GM18499 (cell line): ENCODE measurements around the gene GRIK4.

ENCODE experiments used
- ATAC-seq: cut with Tn5 transposase; IDR thresholded peaks from one replicate; pipeline ENCODE4 v1.9.1; 2021; ENCODE audit warnings: moderate number of reproducible peaks; ENCODE audit not compliant: insufficient read depth, unreplicated experiment

Gene GRIK4

GRCh38 chr11:120524536-120525085 lies 13.1 kb downstream of the GRIK4 start:
- ATAC-seq, result no peak

GRCh38 chr11:120525261-120526171 lies 14.0 kb downstream of the GRIK4 start:
- no peak for ATAC-seq

- ATAC-seq, result no peak
Measured at GRCh38 chr11:120526241-120526640, 14.7 kb downstream of the GRIK4 start.

- ATAC-seq, result no peak
Measured at GRCh38 chr11:120527111-120527761, 15.7 kb downstream of the GRIK4 start.

GRCh38 chr11:120528749-120529148 lies 17.2 kb downstream of the GRIK4 start:
- ATAC-seq, result no peak

- no peak for ATAC-seq
Measured at GRCh38 chr11:120529214-120529613, 17.7 kb downstream of the GRIK4 start.

- no peak for ATAC-seq
Measured at GRCh38 chr11:120529911-120530310, 18.4 kb downstream of the GRIK4 start.

- no peak for ATAC-seq
Measured at GRCh38 chr11:120532082-120532831, 20.7 kb downstream of the GRIK4 start.

- no peak for ATAC-seq
Measured at GRCh38 chr11:120532832-120533196, 21.3 kb downstream of the GRIK4 start.

GRCh38 chr11:120536091-120536796 lies 24.7 kb downstream of the GRIK4 start:
- no peak for ATAC-seq

- no peak for ATAC-seq
Measured at GRCh38 chr11:120536797-120537169, 25.2 kb downstream of the GRIK4 start.

- no peak for ATAC-seq
Measured at GRCh38 chr11:120537996-120538395, 26.4 kb downstream of the GRIK4 start.

- ATAC-seq, result no peak
Measured at GRCh38 chr11:120538707-120539106, 27.2 kb downstream of the GRIK4 start.

- ATAC-seq, result no peak
Measured at GRCh38 chr11:120539667-120540369, 28.3 kb downstream of the GRIK4 start.

- ATAC-seq, result no peak
Measured at GRCh38 chr11:120540744-120541465, 29.4 kb downstream of the GRIK4 start.

GRCh38 chr11:120543521-120544215 lies 32.1 kb downstream of the GRIK4 start:
- no peak for ATAC-seq

- ATAC-seq, result no peak
Measured at GRCh38 chr11:120545813-120546212, 34.3 kb downstream of the GRIK4 start.
